GM23338 (cell line): Measurements from ENCODE around the gene GGCX. TPM values are rescaled to one million over a fixed set of nuclear protein-coding genes. Genes with fewer than 3 reads are reported as not detected.

ENCODE experiments used
- ATAC-seq: fragments of 200-7000 bp; cut with Tn5 transposase; 3 replicates; pipeline ENCODE4 v1.9.1; 2020
- DNase-seq: peaks from one replicate; pipeline ENCODE4 v3.0.0-alpha.2; 2015; ENCODE audit warnings: low spot score
- H2AFZ ChIP-seq: fragments of 200-600 bp; sonication (generic); 2 replicates; pipeline ENCODE4 v1.8.0; 2016; ENCODE audit warnings: antibody characterized with exemption, mild to moderate bottlenecking, moderate library complexity
- H3F3A ChIP-seq: fragments of 200-600 bp; sonication (generic); replicated peaks from 2 replicates; pipeline ENCODE4 v1.8.0; 2017; ENCODE audit warnings: antibody characterized with exemption, mixed run types, low read depth
- H3K27ac ChIP-seq: fragments of 200-600 bp; sonication (generic); 2 replicates; pipeline ENCODE4 v1.6.1; 2016; ENCODE audit warnings: low read depth
- H3K27me3 ChIP-seq: fragments of 200-600 bp; sonication (generic); 2 replicates; pipeline ENCODE4 v1.8.0; 2016; ENCODE audit warnings: mild to moderate bottlenecking, mixed run types, moderate library complexity; ENCODE audit not compliant: insufficient read depth
- H3K36me3 ChIP-seq: fragments of 200-600 bp; sonication (generic); 2 replicates; pipeline ENCODE4 v1.8.0; 2016; ENCODE audit warnings: mild to moderate bottlenecking; ENCODE audit not compliant: insufficient read depth
- H3K4me1 ChIP-seq: fragments of 200-600 bp; sonication (generic); 2 replicates; pipeline ENCODE4 v1.8.0; 2016; ENCODE audit warnings: mild to moderate bottlenecking, moderate library complexity; ENCODE audit not compliant: insufficient read depth
- H3K4me2 ChIP-seq: fragments of 200-600 bp; sonication (generic); 2 replicates; pipeline ENCODE4 v1.7.1; 2017; ENCODE audit warnings: mixed run types
- H3K4me3 ChIP-seq: fragments of 200-600 bp; sonication (generic); 2 replicates; pipeline ENCODE4 v1.6.1; 2016; ENCODE audit warnings: mixed run types
- H3K79me2 ChIP-seq: fragments of 200-600 bp; sonication (generic); replicated peaks from 2 replicates; pipeline ENCODE4 v1.8.0; 2017; ENCODE audit warnings: mild to moderate bottlenecking; ENCODE audit not compliant: insufficient read depth
- H3K9me2 ChIP-seq: fragments of 200-600 bp; sonication (generic); 2 replicates; pipeline ENCODE4 v1.8.0; 2017; ENCODE audit not compliant: insufficient read depth
- H4K20me1 ChIP-seq: fragments of 200-600 bp; sonication (generic); replicated peaks from 2 replicates; pipeline ENCODE4 v1.8.0; 2017; ENCODE audit warnings: mild to moderate bottlenecking; ENCODE audit not compliant: insufficient read depth
- H3K27ac Mint-ChIP-seq: 2 replicates; pipeline ENCODE4 v1.8.0; 2020; ENCODE audit warnings: inconsistent platforms, mild to moderate bottlenecking, moderate library complexity, mixed read lengths
- H3K27me3 Mint-ChIP-seq: 3 replicates; pipeline ENCODE4 v1.8.0; 2022; ENCODE audit warnings: low read depth, mild to moderate bottlenecking, moderate library complexity, mixed read lengths, inconsistent platforms; ENCODE audit not compliant: insufficient read depth, poor library complexity
- H3K36me3 Mint-ChIP-seq: 3 replicates; pipeline ENCODE4 v1.8.0; 2021; ENCODE audit warnings: low read depth, mild to moderate bottlenecking, inconsistent platforms, moderate library complexity, mixed read lengths
- H3K4me1 Mint-ChIP-seq: 3 replicates; pipeline ENCODE4 v1.8.0; 2020; ENCODE audit warnings: mild to moderate bottlenecking, inconsistent platforms, mixed read lengths
- H3K4me3 Mint-ChIP-seq: 3 replicates; pipeline ENCODE4 v1.8.0; 2021; ENCODE audit warnings: moderate library complexity, mild to moderate bottlenecking, inconsistent platforms, mixed read lengths
- H3K9me3 Mint-ChIP-seq: 3 replicates; pipeline ENCODE4 v1.8.0; 2020; ENCODE audit warnings: moderate library complexity, mild to moderate bottlenecking, inconsistent platforms, mixed read lengths
- CREB1 ChIP-seq: fragments of 250-450 bp; sonication (Bioruptor Pico); IDR thresholded peaks from 2 replicates; pipeline ENCODE4 v1.5.0; 2020; ENCODE audit warnings: low read depth, mild to moderate bottlenecking, moderate library complexity
- EZH2 ChIP-seq: fragments of 200-600 bp; sonication (generic); IDR thresholded peaks from one replicate; pipeline ENCODE4 v1.8.0; 2017; ENCODE audit warnings: antibody characterized with exemption, mild to moderate bottlenecking, low read depth; ENCODE audit not compliant: unreplicated experiment
- EZH2phosphoT487 ChIP-seq: fragments of 200-600 bp; sonication (generic); IDR thresholded peaks from one replicate; pipeline ENCODE4 v1.8.1; 2018; ENCODE audit warnings: antibody characterized with exemption; ENCODE audit not compliant: unreplicated experiment
- JUNB ChIP-seq: IDR thresholded peaks from one replicate; pipeline ENCODE4 v1.6.1; 2016; ENCODE audit warnings: antibody characterized with exemption; ENCODE audit not compliant: unreplicated experiment
- NANOG ChIP-seq: IDR thresholded peaks from 2 replicates; pipeline ENCODE4 v1.6.1; 2016; ENCODE audit warnings: antibody characterized with exemption, borderline replicate concordance
- POLR2AphosphoS5 ChIP-seq: IDR thresholded peaks from 2 replicates; pipeline ENCODE4 v1.6.1; 2016; ENCODE audit warnings: antibody characterized with exemption, low read depth
- STAT1 ChIP-seq: IDR thresholded peaks from one replicate; pipeline ENCODE4 v1.6.1; 2016; ENCODE audit warnings: antibody characterized with exemption; ENCODE audit not compliant: unreplicated experiment
- ZNF114 ChIP-seq: fragments of 250-450 bp; sonication (Bioruptor Pico); IDR thresholded peaks from 2 replicates; pipeline ENCODE4 v1.5.0; 2020; ENCODE audit warnings: mild to moderate bottlenecking, moderate library complexity
- ZNF331 ChIP-seq: fragments of 250-450 bp; sonication (Bioruptor Pico); IDR thresholded peaks from 2 replicates; pipeline ENCODE4 v1.5.0; 2020; ENCODE audit warnings: low read depth, mild to moderate bottlenecking, moderate library complexity
- polyA plus RNA-seq: library from polyadenylated mRNA; unstranded; fragments of >200 nt; fragmentation: Nextera tagmentation; extraction: Ambion mirVana; gene quantifications from 2 replicates; pipeline ENCODE4 v1.2.1, GENCODE V29; 2016
- total RNA-seq: library from RNA; depleted of rRNA; stranded (reverse); fragments of >200 nt; shearing (Covaris generic); gene quantifications from 2 replicates; pipeline ENCODE4 v1.2.3, GENCODE V29; 2014
- TF ChIP-seq, protein P1 (sequence below), 2 experiments: fragments of 200-600 bp in 1 of 2; sonication (generic) in 1 of 2; conservative IDR thresholded peaks; 2 replicates each; pipeline versions ENCODE4 v1.5.1 to v1.6.1; 2016 to 2017; ENCODE audit warnings: antibody characterized with exemption in 2 of 2, low read depth in 2 of 2, mild to moderate bottlenecking in 2 of 2, moderate library complexity in 1 of 2
- TF ChIP-seq, protein P2 (sequence below): fragments of 250-450 bp; sonication (Bioruptor Pico); IDR thresholded peaks from 2 replicates; pipeline ENCODE4 v1.5.0; 2020; ENCODE audit warnings: mild to moderate bottlenecking, moderate library complexity
- TF ChIP-seq, protein P3 (sequence below): IDR thresholded peaks from 2 replicates; pipeline ENCODE4 v1.6.1; 2016; ENCODE audit warnings: antibody characterized with exemption
- TF ChIP-seq, protein P4 (sequence below): IDR thresholded peaks from one replicate; pipeline ENCODE4 v1.6.1; 2018; ENCODE audit warnings: antibody characterized with exemption; ENCODE audit not compliant: unreplicated experiment

GGCX gene
- total and polyA plus RNA-seq, 2 experiments from 2014 or later, result 14.4 to 36.2 TPM

DNA sequence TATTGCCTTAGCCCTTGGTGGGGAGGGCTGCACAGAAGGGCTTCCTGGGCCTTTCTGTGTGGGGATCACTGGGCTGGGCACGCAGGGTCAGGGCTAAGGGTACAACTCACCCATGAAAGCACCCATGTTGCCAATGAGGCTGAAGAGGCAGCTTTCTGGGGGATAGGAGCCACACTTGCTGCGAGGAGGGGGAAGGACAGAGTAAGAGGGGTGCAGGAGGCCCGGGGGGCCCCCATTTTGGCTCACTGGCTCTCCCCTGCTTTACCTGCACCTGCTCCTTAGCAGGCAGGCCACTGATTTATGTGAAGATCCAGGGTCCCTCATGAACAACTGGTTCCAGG lies 38.9 kb upstream of the GGCX start:
- H3F3A ChIP-seq, result 0 out of 2 replicates have a peak, but pooled peaks cover 6% of the 10 kb centered on the region
- no peaks in the 10 kb centered on the region for H3K9me2 ChIP-seq
- peaks cover 3% of the 10 kb centered on the region; the same call in 1 of the 3 replicates for H3K9me3 Mint-ChIP-seq
- no peak overlapping the region for H2AFZ ChIP-seq
- DNase-seq (no peak), ATAC-seq (no peak)
- TF ChIP-seq CREB1 (CRISPR knock-in tag) (no peak), POLR2AphosphoS5 (no peak), EZH2 (no peak), ZNF331 (CRISPR knock-in tag) (no peak), STAT1 (no peak), JUNB (no peak), NANOG (no peak), EZH2phosphoT487 (no peak), ZNF114 (CRISPR knock-in tag) (no peak)
- TF ChIP-seq, protein P1, sequence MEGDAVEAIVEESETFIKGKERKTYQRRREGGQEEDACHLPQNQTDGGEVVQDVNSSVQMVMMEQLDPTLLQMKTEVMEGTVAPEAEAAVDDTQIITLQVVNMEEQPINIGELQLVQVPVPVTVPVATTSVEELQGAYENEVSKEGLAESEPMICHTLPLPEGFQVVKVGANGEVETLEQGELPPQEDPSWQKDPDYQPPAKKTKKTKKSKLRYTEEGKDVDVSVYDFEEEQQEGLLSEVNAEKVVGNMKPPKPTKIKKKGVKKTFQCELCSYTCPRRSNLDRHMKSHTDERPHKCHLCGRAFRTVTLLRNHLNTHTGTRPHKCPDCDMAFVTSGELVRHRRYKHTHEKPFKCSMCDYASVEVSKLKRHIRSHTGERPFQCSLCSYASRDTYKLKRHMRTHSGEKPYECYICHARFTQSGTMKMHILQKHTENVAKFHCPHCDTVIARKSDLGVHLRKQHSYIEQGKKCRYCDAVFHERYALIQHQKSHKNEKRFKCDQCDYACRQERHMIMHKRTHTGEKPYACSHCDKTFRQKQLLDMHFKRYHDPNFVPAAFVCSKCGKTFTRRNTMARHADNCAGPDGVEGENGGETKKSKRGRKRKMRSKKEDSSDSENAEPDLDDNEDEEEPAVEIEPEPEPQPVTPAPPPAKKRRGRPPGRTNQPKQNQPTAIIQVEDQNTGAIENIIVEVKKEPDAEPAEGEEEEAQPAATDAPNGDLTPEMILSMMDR (conservative IDR thresholded peaks at IDR 0.05; ENCODE audit: low read depth in 2 of 2), result no peak
- TF ChIP-seq, protein P2, sequence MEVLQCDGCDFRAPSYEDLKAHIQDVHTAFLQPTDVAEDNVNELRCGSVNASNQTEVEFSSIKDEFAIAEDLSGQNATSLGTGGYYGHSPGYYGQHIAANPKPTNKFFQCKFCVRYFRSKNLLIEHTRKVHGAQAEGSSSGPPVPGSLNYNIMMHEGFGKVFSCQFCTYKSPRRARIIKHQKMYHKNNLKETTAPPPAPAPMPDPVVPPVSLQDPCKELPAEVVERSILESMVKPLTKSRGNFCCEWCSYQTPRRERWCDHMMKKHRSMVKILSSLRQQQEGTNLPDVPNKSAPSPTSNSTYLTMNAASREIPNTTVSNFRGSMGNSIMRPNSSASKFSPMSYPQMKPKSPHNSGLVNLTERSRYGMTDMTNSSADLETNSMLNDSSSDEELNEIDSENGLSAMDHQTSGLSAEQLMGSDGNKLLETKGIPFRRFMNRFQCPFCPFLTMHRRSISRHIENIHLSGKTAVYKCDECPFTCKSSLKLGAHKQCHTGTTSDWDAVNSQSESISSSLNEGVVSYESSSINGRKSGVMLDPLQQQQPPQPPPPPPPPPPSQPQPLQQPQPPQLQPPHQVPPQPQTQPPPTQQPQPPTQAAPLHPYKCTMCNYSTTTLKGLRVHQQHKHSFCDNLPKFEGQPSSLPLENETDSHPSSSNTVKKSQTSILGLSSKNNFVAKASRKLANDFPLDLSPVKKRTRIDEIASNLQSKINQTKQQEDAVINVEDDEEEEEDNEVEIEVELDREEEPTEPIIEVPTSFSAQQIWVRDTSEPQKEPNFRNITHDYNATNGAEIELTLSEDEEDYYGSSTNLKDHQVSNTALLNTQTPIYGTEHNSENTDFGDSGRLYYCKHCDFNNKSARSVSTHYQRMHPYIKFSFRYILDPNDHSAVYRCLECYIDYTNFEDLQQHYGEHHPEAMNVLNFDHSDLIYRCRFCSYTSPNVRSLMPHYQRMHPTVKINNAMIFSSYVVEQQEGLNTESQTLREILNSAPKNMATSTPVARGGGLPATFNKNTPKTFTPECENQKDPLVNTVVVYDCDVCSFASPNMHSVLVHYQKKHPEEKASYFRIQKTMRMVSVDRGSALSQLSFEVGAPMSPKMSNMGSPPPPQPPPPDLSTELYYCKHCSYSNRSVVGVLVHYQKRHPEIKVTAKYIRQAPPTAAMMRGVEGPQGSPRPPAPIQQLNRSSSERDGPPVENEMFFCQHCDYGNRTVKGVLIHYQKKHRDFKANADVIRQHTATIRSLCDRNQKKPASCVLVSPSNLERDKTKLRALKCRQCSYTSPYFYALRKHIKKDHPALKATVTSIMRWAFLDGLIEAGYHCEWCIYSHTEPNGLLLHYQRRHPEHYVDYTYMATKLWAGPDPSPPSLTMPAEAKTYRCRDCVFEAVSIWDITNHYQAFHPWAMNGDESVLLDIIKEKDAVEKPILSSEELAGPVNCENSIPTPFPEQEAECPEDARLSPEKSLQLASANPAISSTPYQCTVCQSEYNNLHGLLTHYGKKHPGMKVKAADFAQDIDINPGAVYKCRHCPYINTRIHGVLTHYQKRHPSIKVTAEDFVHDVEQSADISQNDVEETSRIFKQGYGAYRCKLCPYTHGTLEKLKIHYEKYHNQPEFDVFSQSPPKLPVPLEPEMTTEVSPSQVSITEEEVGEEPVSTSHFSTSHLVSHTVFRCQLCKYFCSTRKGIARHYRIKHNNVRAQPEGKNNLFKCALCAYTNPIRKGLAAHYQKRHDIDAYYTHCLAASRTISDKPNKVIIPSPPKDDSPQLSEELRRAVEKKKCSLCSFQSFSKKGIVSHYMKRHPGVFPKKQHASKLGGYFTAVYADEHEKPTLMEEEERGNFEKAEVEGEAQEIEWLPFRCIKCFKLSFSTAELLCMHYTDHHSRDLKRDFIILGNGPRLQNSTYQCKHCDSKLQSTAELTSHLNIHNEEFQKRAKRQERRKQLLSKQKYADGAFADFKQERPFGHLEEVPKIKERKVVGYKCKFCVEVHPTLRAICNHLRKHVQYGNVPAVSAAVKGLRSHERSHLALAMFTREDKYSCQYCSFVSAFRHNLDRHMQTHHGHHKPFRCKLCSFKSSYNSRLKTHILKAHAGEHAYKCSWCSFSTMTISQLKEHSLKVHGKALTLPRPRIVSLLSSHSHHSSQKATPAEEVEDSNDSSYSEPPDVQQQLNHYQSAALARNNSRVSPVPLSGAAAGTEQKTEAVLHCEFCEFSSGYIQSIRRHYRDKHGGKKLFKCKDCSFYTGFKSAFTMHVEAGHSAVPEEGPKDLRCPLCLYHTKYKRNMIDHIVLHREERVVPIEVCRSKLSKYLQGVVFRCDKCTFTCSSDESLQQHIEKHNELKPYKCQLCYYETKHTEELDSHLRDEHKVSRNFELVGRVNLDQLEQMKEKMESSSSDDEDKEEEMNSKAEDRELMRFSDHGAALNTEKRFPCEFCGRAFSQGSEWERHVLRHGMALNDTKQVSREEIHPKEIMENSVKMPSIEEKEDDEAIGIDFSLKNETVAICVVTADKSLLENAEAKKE (CRISPR knock-in tag), result no peak
- TF ChIP-seq, protein P3, sequence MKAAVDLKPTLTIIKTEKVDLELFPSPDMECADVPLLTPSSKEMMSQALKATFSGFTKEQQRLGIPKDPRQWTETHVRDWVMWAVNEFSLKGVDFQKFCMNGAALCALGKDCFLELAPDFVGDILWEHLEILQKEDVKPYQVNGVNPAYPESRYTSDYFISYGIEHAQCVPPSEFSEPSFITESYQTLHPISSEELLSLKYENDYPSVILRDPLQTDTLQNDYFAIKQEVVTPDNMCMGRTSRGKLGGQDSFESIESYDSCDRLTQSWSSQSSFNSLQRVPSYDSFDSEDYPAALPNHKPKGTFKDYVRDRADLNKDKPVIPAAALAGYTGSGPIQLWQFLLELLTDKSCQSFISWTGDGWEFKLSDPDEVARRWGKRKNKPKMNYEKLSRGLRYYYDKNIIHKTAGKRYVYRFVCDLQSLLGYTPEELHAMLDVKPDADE, result no peak
- TF ChIP-seq, protein P4, sequence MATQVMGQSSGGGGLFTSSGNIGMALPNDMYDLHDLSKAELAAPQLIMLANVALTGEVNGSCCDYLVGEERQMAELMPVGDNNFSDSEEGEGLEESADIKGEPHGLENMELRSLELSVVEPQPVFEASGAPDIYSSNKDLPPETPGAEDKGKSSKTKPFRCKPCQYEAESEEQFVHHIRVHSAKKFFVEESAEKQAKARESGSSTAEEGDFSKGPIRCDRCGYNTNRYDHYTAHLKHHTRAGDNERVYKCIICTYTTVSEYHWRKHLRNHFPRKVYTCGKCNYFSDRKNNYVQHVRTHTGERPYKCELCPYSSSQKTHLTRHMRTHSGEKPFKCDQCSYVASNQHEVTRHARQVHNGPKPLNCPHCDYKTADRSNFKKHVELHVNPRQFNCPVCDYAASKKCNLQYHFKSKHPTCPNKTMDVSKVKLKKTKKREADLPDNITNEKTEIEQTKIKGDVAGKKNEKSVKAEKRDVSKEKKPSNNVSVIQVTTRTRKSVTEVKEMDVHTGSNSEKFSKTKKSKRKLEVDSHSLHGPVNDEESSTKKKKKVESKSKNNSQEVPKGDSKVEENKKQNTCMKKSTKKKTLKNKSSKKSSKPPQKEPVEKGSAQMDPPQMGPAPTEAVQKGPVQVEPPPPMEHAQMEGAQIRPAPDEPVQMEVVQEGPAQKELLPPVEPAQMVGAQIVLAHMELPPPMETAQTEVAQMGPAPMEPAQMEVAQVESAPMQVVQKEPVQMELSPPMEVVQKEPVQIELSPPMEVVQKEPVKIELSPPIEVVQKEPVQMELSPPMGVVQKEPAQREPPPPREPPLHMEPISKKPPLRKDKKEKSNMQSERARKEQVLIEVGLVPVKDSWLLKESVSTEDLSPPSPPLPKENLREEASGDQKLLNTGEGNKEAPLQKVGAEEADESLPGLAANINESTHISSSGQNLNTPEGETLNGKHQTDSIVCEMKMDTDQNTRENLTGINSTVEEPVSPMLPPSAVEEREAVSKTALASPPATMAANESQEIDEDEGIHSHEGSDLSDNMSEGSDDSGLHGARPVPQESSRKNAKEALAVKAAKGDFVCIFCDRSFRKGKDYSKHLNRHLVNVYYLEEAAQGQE, result no peak
- H3K27me3 ChIP-seq, result no peaks in the 10 kb centered on the region
- no peak overlapping the region for H3K27ac ChIP-seq
- peaks cover 10% of the 10 kb centered on the region; the same call in 1 of the 3 replicates for H3K36me3 Mint-ChIP-seq
- peaks cover 7% of the 10 kb centered on the region for H3K4me1 Mint-ChIP-seq
- H4K20me1 ChIP-seq, result peaks cover 11% of the 10 kb centered on the region; the same call in 1 of the 2 replicates
- H3K4me1 ChIP-seq, result peaks cover 9% of the 10 kb centered on the region
- H3K27ac Mint-ChIP-seq, result no peak overlapping the region
- no peak overlapping the region for H3K4me3 ChIP-seq
- H3K4me3 Mint-ChIP-seq, result no peak overlapping the region
- H3K36me3 ChIP-seq, result no peaks in the 10 kb centered on the region; the same call in 1 of the 2 replicates
- H3K79me2 ChIP-seq, result peaks cover 31% of the 10 kb centered on the region
- H3K27me3 Mint-ChIP-seq, result peaks cover 27% of the 10 kb centered on the region
- H3K4me2 ChIP-seq, result no peak overlapping the region
